Rectal smooth muscle tissue (tissue), 1 donor: ENCODE measurements around the gene KAZN.

Experiments
- H3K27ac ChIP-seq: one replicate; pipeline ENCODE4 v1.7.0; 2013; ENCODE audit warnings: low read depth, low read length, inconsistent platforms
- H3K27me3 ChIP-seq: one replicate; pipeline ENCODE4 v1.7.0; 2013; ENCODE audit warnings: low read length; ENCODE audit not compliant: control insufficient read depth, insufficient read depth
- H3K36me3 ChIP-seq: one replicate; pipeline ENCODE4 v1.7.0; 2013; ENCODE audit warnings: low read length; ENCODE audit not compliant: control insufficient read depth, insufficient read depth
- H3K4me1 ChIP-seq: one replicate; pipeline ENCODE4 v1.7.0; 2013; ENCODE audit warnings: low read length; ENCODE audit not compliant: control insufficient read depth, insufficient read depth
- H3K4me3 ChIP-seq: one replicate; pipeline ENCODE4 v1.7.0; 2013; ENCODE audit warnings: low read length
- H3K9ac ChIP-seq: one replicate; pipeline ENCODE4 v1.7.0; 2013; ENCODE audit warnings: low read length

KAZN gene

GRCh38 chr1:14901371-14901954, 303.0 kb downstream of the KAZN start:
- H3K4me3 ChIP-seq = no peak overlapping the region
- no peaks in the 10 kb centered on the region for H3K36me3 ChIP-seq
- H3K9ac ChIP-seq = no peak overlapping the region
- H3K27me3 ChIP-seq = no peaks in the 10 kb centered on the region
- no peaks in the 10 kb centered on the region for H3K4me1 ChIP-seq
- H3K27ac ChIP-seq = no peak overlapping the region

DNA sequence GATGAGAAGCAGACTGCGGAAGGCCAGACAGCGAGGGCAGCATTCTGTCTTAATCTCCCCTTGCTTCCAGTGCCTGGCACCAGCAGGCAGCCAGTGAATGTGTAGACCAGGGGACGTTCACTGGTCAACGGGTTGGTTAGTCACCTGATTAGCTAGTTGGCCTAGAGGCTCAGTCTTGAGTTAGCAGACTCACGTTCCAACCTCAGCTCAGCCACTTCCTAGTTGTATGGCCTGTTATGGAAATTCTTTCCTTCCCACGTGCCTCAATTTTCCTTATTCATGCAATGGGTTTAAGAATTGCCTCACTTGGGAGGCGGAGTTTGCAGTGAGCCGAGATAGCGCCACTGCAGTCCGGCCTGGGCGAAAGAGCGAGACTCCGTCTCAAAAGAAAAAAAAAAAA, 305.4 kb downstream of the KAZN start:
- no peak overlapping the region for H3K4me3 ChIP-seq
- H3K27ac ChIP-seq = no peak overlapping the region
- H3K4me1 ChIP-seq = no peaks in the 10 kb centered on the region
- H3K27me3 ChIP-seq = no peaks in the 10 kb centered on the region
- no peaks in the 10 kb centered on the region for H3K36me3 ChIP-seq
- H3K9ac ChIP-seq = no peak overlapping the region

- Histone ChIP-seq H3K27me3 (no peaks in the 10 kb centered on the region), H3K36me3 (no peaks in the 10 kb centered on the region), H3K27ac (no peak overlapping the region), H3K4me1 (no peaks in the 10 kb centered on the region), H3K9ac (no peak overlapping the region), H3K4me3 (no peak overlapping the region)
Measured at GRCh38 chr1:14906665-14907064, 308.2 kb downstream of the KAZN start.

DNA sequence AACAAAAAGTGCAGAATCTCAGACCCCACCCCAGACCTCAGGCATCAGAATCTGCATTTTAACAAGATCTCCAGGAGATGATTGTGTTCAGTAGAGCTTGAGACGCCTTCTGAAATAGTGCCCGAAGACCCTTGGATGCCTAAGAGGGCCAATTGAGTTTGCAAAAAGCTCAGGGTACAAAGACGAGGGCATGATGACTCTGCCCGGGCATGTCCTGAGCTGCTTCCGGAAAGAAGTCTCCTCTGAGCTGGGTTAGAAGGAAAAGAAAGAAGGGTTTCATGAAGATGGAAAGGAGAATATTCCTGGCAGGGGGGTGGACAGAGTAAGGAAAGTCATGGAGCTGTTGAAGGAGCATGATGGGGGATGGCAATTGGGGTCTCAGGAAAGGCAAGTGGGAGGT, 308.9 kb downstream of the KAZN start:
- Histone ChIP-seq H3K27ac (no peak overlapping the region), H3K9ac (no peak overlapping the region), H3K27me3 (no peaks in the 10 kb centered on the region), H3K36me3 (no peaks in the 10 kb centered on the region), H3K4me1 (no peaks in the 10 kb centered on the region), H3K4me3 (no peak overlapping the region)

GRCh38 chr1:14909273-14909672, 310.8 kb downstream of the KAZN start:
- no peaks in the 10 kb centered on the region for H3K36me3 ChIP-seq
- no peaks in the 10 kb centered on the region for H3K27me3 ChIP-seq
- no peaks in the 10 kb centered on the region for H3K4me1 ChIP-seq
- H3K4me3 ChIP-seq = no peak overlapping the region
- no peak overlapping the region for H3K27ac ChIP-seq
- H3K9ac ChIP-seq = no peak overlapping the region

GRCh38 chr1:14909920-14910460, 311.5 kb downstream of the KAZN start:
- H3K9ac ChIP-seq = no peak overlapping the region
- no peaks in the 10 kb centered on the region for H3K27me3 ChIP-seq
- H3K36me3 ChIP-seq = no peaks in the 10 kb centered on the region
- H3K4me1 ChIP-seq = no peaks in the 10 kb centered on the region
- no peak overlapping the region for H3K27ac ChIP-seq
- no peak overlapping the region for H3K4me3 ChIP-seq

DNA sequence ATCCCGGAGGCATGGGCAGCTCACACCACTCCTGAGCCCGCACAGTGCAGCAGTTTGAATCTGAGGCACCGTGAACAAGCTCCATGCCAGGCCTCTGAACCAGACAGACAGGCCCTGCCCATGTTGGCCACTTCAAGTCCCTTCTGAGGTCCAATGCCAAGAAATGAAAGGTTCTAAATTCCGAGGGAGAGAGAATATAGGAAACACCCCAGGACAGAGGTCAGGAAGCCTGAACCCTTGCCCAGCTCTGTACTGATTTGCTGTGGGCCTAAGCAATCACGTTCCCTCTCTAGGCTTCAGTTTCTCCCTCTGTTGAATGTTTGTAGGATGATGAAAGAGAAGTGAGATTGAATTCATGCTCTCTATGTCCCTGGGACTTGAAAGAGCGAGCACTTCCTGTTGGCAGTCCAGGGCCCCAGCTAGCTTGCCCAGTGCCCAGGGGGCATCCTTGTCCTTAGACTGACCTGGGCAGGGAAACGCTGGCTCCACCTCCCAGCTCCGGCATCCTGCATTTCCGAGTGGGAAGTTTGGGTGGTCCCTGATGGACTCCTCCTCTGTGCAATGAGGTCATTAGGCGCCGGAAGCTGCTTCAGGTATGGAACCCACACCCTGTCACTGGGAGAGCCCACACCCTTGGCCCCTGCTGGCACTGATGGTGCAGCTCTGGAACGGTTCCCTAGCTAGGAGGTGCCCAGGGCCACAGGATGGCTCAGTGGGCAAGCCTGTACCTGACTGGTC, 312.7 kb downstream of the KAZN start:
- H3K36me3 ChIP-seq = no peaks in the 10 kb centered on the region
- H3K27ac ChIP-seq = no peak overlapping the region
- no peaks in the 10 kb centered on the region for H3K4me1 ChIP-seq
- H3K9ac ChIP-seq = no peak overlapping the region
- H3K4me3 ChIP-seq = no peak overlapping the region
- H3K27me3 ChIP-seq = no peaks in the 10 kb centered on the region

DNA sequence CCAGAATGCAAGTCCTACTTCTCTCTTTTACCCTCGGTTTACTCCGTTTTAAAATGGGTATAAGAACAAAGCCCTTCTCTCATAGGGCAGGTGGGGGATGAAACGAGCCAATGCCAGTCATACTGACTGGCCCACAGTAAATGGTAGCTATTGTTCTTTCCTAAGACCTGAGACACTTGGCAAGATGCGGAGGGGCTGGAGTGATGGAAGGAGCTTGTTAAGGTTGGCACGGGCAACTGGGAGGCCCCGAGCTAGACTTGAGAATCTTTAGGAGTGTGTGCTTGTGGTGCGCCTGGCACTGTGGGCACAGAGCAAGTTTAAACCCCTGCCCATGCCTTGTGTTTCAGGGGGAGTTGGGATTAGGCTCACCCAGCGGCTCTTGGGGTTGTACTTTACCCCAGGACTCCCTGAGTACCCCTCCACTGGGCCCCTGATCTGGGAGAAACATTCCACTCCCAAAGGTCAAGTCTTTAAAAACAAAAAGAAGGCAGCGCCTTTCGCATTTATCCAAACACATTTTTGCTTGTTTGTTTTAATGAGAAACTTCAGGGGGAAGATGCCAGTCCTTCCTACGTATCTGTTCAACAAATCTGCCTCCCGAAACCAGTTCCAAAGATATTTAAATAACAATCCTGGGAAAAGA, 314.5 kb downstream of the KAZN start:
- Histone ChIP-seq H3K4me3 (no peak overlapping the region), H3K27me3 (no peaks in the 10 kb centered on the region), H3K27ac (no peak overlapping the region), H3K4me1 (no peaks in the 10 kb centered on the region), H3K9ac (no peak overlapping the region), H3K36me3 (no peaks in the 10 kb centered on the region)

- H3K4me1 ChIP-seq = no peaks in the 10 kb centered on the region
- no peaks in the 10 kb centered on the region for H3K36me3 ChIP-seq
- H3K27ac ChIP-seq = no peak overlapping the region
- H3K4me3 ChIP-seq = no peak overlapping the region
- H3K9ac ChIP-seq = no peak overlapping the region
- no peaks in the 10 kb centered on the region for H3K27me3 ChIP-seq
Measured at GRCh38 chr1:14913482-14914177, 315.1 kb downstream of the KAZN start.

DNA sequence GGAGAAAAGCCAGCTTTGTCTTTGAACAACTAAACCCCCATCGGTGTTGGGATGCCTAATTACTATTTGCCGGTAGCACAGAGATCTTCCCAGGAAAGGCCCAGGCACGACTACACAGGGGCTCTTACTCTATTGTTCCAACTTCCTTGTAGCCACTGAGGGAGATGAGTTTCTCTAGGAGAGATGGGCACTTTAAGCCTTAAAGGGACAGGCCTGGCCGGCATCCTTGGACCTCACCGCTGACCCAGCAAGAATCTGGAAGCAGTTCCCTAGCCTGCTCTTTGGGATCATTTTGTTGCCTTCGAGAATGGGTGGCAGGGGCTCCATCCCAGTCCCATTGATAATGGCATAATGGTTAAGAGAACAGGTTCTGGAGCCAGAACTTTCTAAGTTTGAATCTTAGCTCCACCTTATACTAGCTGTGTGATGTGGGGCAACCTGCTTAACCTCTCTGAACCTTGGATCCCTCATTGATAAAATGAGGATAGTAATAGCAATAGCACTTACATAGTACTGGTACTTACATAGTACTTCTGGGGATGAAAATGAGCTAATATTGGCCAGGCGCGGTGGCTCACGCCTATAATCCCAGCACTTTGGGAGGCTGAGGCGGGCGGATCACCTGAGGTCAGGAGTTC, 316.0 kb downstream of the KAZN start:
- no peak overlapping the region for H3K4me3 ChIP-seq
- no peak overlapping the region for H3K27ac ChIP-seq

GRCh38 chr1:14915356-14916054, 317.0 kb downstream of the KAZN start:
- Histone ChIP-seq H3K36me3 (no peaks in the 10 kb centered on the region), H3K9ac (no peak overlapping the region), H3K27me3 (no peaks in the 10 kb centered on the region), H3K27ac (no peak overlapping the region), H3K4me3 (no peak overlapping the region), H3K4me1 (no peaks in the 10 kb centered on the region)

More for the DNA sequence above, 316.0 kb downstream of the KAZN start:
- Histone ChIP-seq H3K9ac (no peak overlapping the region), H3K4me1 (no peaks in the 10 kb centered on the region), H3K27me3 (no peaks in the 10 kb centered on the region), H3K36me3 (no peaks in the 10 kb centered on the region)
